ENCODE measurements around the gene TEX2. TPM values are rescaled to one million over a fixed set of nuclear protein-coding genes. Genes with fewer than 3 reads are reported as not detected.
A peak's percentile ranks its signal among the peaks of the same experiment; 100 is the strongest.

TEX2 gene
- total and polyA plus RNA-seq, 2 of the 13 experiments (the other 11 are each of a cell fraction or from before 2014, with no cell fraction given): 21.4 to 37.7 TPM

DNA sequence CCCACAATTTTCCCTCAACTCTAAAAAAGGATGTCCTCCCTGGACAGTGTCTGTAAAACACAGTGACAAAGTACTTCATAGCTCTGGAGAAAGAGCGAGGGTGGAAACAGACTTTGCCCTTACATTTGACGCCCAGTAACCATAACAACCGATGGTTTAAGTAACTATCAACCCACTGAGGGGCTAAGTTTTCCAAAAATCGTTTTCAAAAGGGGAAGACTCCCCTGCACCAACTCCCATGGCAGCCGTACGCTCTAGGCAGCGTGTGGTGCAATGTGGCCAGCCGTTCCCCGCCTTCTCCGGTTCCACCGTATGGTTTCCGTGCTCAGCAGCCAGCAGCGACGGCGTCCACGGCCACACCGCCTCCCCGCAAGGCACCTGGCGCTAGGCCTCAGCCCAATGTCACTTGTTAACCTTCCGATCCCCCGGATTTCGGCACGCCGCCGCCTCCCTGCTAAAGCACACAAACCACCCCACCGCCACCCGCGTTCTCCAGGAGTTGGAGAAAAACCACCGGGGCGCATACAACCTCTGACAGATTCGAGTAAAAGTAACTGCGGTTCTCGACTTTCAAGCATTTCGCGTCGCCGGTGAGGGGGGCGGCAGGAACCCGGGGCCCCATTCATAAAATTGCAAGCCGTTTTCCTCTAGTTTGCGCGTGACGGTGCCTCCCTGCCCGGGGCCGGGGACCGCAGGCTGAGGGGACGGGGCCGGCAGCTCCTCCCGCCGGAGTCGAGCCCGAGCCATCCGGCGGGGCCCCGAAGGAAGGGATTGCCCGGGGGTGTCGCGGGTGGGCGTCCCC lies 661 bp downstream of the TEX2 start (continued):
- TF ChIP-seq ZNF839 (CRISPR knock-in tag; IDR thresholded peaks at IDR 0.05; ENCODE audit: borderline replicate concordance) (no peak), KLF6 (CRISPR knock-in tag; IDR thresholded peaks at IDR 0.05) (0 out of 2 replicates have a peak, but pooled peaks have one; percentile 30), JUNB (CRISPR knock-in tag; IDR thresholded peaks at IDR 0.05; ENCODE audit: borderline replicate concordance) (no peak), EP300 (IDR thresholded peaks at IDR 0.05; ENCODE audit: low read depth in 2 of 2, low read length in 2 of 2) (no peak), EP300 (CRISPR knock-in tag; IDR thresholded peaks at IDR 0.05; ENCODE audit: borderline replicate concordance) (0 out of 2 replicates have a peak, but pooled peaks have one; percentile 16), RCOR2 (CRISPR knock-in tag; IDR thresholded peaks at IDR 0.05) (no peak), HES4 (CRISPR knock-in tag; IDR thresholded peaks at IDR 0.05; ENCODE audit: borderline replicate concordance) (peak; percentile 65; the same call in 1 of the 2 replicates), ZSCAN9 (CRISPR knock-in tag; IDR thresholded peaks at IDR 0.05; ENCODE audit: borderline replicate concordance) (0 out of 2 replicates have a peak, but pooled peaks have one; percentile 17), ZNF772 (CRISPR knock-in tag; IDR thresholded peaks at IDR 0.05) (no peak), YY1 (IDR thresholded peaks at IDR 0.05; ENCODE audit: insufficient read depth, insufficient replicate concordance, low read depth, low read length) (no peak), NKX3-1 (CRISPR knock-in tag; IDR thresholded peaks at IDR 0.05) (no peak), ZNF292 (CRISPR knock-in tag; IDR thresholded peaks at IDR 0.05; ENCODE audit: borderline replicate concordance, low read depth) (peak; percentile 87), ZNF383 (CRISPR knock-in tag; IDR thresholded peaks at IDR 0.05; ENCODE audit: borderline replicate concordance) (no peak), XBP1 (CRISPR knock-in tag; IDR thresholded peaks at IDR 0.05) (no peak), CEBPB (IDR thresholded peaks at IDR 0.05; ENCODE audit: borderline replicate concordance, low read depth, low read length) (peak; percentile 26; the same call in 1 of the 2 replicates)
- TF ChIP-seq, protein P1, sequence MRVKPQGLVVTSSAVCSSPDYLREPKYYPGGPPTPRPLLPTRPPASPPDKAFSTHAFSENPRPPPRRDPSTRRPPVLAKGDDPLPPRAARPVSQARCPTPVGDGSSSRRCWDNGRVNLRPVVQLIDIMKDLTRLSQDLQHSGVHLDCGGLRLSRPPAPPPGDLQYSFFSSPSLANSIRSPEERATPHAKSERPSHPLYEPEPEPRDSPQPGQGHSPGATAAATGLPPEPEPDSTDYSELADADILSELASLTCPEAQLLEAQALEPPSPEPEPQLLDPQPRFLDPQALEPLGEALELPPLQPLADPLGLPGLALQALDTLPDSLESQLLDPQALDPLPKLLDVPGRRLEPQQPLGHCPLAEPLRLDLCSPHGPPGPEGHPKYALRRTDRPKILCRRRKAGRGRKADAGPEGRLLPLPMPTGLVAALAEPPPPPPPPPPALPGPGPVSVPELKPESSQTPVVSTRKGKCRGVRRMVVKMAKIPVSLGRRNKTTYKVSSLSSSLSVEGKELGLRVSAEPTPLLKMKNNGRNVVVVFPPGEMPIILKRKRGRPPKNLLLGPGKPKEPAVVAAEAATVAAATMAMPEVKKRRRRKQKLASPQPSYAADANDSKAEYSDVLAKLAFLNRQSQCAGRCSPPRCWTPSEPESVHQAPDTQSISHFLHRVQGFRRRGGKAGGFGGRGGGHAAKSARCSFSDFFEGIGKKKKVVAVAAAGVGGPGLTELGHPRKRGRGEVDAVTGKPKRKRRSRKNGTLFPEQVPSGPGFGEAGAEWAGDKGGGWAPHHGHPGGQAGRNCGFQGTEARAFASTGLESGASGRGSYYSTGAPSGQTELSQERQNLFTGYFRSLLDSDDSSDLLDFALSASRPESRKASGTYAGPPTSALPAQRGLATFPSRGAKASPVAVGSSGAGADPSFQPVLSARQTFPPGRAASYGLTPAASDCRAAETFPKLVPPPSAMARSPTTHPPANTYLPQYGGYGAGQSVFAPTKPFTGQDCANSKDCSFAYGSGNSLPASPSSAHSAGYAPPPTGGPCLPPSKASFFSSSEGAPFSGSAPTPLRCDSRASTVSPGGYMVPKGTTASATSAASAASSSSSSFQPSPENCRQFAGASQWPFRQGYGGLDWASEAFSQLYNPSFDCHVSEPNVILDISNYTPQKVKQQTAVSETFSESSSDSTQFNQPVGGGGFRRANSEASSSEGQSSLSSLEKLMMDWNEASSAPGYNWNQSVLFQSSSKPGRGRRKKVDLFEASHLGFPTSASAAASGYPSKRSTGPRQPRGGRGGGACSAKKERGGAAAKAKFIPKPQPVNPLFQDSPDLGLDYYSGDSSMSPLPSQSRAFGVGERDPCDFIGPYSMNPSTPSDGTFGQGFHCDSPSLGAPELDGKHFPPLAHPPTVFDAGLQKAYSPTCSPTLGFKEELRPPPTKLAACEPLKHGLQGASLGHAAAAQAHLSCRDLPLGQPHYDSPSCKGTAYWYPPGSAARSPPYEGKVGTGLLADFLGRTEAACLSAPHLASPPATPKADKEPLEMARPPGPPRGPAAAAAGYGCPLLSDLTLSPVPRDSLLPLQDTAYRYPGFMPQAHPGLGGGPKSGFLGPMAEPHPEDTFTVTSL (CRISPR knock-in tag; IDR thresholded peaks at IDR 0.05; ENCODE audit: borderline replicate concordance): 0 out of 2 replicates have a peak, but pooled peaks have one; percentile 11
- TF ChIP-seq, protein P2, sequence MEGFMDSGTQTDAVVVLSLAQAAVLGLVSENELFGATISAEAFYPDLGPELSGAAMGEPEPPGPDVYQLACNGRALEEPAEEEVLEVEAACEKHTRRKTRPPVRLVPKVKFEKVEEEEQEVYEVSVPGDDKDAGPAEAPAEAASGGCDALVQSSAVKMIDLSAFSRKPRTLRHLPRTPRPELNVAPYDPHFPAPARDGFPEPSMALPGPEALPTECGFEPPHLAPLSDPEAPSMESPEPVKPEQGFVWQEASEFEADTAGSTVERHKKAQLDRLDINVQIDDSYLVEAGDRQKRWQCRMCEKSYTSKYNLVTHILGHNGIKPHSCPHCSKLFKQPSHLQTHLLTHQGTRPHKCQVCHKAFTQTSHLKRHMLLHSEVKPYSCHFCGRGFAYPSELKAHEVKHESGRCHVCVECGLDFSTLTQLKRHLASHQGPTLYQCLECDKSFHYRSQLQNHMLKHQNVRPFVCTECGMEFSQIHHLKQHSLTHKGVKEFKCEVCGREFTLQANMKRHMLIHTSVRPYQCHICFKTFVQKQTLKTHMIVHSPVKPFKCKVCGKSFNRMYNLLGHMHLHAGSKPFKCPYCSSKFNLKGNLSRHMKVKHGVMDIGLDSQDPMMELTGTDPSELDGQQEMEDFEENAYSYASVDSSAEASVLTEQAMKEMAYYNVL (CRISPR knock-in tag; IDR thresholded peaks at IDR 0.05; ENCODE audit: borderline replicate concordance): peak; percentile 72; the same call in 1 of the 2 replicates
- TF ChIP-seq, protein P3, sequence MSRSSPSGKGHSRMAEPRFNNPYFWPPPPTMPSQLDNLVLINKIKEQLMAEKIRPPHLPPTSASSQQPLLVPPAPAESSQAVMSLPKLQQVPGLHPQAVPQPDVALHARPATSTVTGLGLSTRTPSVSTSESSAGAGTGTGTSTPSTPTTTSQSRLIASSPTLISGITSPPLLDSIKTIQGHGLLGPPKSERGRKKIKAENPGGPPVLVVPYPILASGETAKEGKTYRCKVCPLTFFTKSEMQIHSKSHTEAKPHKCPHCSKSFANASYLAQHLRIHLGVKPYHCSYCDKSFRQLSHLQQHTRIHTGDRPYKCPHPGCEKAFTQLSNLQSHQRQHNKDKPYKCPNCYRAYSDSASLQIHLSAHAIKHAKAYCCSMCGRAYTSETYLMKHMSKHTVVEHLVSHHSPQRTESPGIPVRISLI (CRISPR knock-in tag; IDR thresholded peaks at IDR 0.05; ENCODE audit: borderline replicate concordance): no peak
- TF ChIP-seq, protein P4, sequence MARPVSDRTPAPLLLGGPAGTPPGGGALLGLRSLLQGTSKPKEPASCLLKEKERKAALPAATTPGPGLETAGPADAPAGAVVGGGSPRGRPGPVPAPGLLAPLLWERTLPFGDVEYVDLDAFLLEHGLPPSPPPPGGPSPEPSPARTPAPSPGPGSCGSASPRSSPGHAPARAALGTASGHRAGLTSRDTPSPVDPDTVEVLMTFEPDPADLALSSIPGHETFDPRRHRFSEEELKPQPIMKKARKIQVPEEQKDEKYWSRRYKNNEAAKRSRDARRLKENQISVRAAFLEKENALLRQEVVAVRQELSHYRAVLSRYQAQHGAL (CRISPR knock-in tag; IDR thresholded peaks at IDR 0.05; ENCODE audit: not compliant biosample characterization): no peak

All from HepG2 (cell line).